ENCODE measurements around the gene C2CD4B. TPM values are rescaled to one million over a fixed set of nuclear protein-coding genes. Genes with fewer than 3 reads are reported as not detected.

The C2CD4B gene
- total RNA-seq, 1 donor from 2014 or later: 100 TPM

- H3K27ac ChIP-seq: no peak overlapping the region
Observed at GRCh38 chr15:62164396-62165103, 535 bp downstream of the C2CD4B start.

GRCh38 chr15:62164014-62164395 is 1.1 kb downstream of the C2CD4B start:
- Histone ChIP-seq H3K9me3 (no peaks in the 10 kb centered on the region), H3K27ac (no peak overlapping the region)
- TF ChIP-seq CTCF (IDR thresholded peaks at IDR 0.05): no peak

More at GRCh38 chr15:62164396-62165103, 535 bp downstream of the C2CD4B start:
- TF ChIP-seq CTCF (IDR thresholded peaks at IDR 0.05): no peak
- H3K27me3 ChIP-seq: peaks cover 4% of the 10 kb centered on the region
- DNase-seq (ENCODE audit: low spot score in 2 of 2): no peak
- intact Hi-C loops (cut with DNase I): no loop called here
- peaks cover 0 to 10% of the 10 kb centered on the region in 2 donors for H3K4me1 ChIP-seq
- H3K9me3 ChIP-seq: no peaks in the 10 kb centered on the region
- no peaks in the 10 kb centered on the region for H3K36me3 ChIP-seq
- peak overlapping the region; percentile 18 to 60 for H3K4me3 ChIP-seq

GRCh38 chr15:62163397-62164013 is 1.6 kb downstream of the C2CD4B start:
- intact Hi-C loops (cut with DNase I): no loop called here
- peaks cover 0 to 10% of the 10 kb centered on the region in 2 donors for H3K4me1 ChIP-seq
- H3K9me3 ChIP-seq: no peaks in the 10 kb centered on the region
- H3K27me3 ChIP-seq: peaks cover 4% of the 10 kb centered on the region
- no peak for TF ChIP-seq CTCF (IDR thresholded peaks at IDR 0.05)
- peak overlapping the region; percentile 18 to 60 for H3K4me3 ChIP-seq
- H3K36me3 ChIP-seq: no peaks in the 10 kb centered on the region
- DNase-seq (ENCODE audit: low spot score in 2 of 2): no peak
- H3K27ac ChIP-seq: no peak overlapping the region

More at GRCh38 chr15:62164014-62164395, 1.1 kb downstream of the C2CD4B start:
- Histone ChIP-seq H3K27me3 (peaks cover 4% of the 10 kb centered on the region), H3K36me3 (no peaks in the 10 kb centered on the region), H3K4me3 (peak overlapping the region; percentile 18 to 60), H3K4me1 (peaks cover 0 to 10% of the 10 kb centered on the region in 2 donors)
- intact Hi-C loops (cut with DNase I): no loop called here
- DNase-seq (ENCODE audit: low spot score in 2 of 2): no peak

GRCh38 chr15:62153228-62153627 is 11.9 kb downstream of the C2CD4B start:
- intact Hi-C loops (cut with DNase I): no loop called here

GRCh38 chr15:62150445-62150844 is 14.6 kb downstream of the C2CD4B start:
- DNase-seq (ENCODE audit: low spot score in 2 of 2): no peak
- intact Hi-C loops (cut with DNase I): no loop called here
- Histone ChIP-seq H3K9me3 (no peaks in the 10 kb centered on the region), H3K4me3 (no peak overlapping the region), H3K4me1 (no peaks in the 10 kb centered on the region), H3K36me3 (no peaks in the 10 kb centered on the region), H3K27ac (no peak overlapping the region), H3K27me3 (no peaks in the 10 kb centered on the region)
- no peak for TF ChIP-seq CTCF (IDR thresholded peaks at IDR 0.05)

More at GRCh38 chr15:62153228-62153627, 11.9 kb downstream of the C2CD4B start:
- Histone ChIP-seq H3K4me1 (no peaks in the 10 kb centered on the region), H3K4me3 (no peak overlapping the region), H3K27ac (no peak overlapping the region), H3K36me3 (no peaks in the 10 kb centered on the region), H3K9me3 (no peaks in the 10 kb centered on the region), H3K27me3 (no peaks in the 10 kb centered on the region)
- TF ChIP-seq CTCF (IDR thresholded peaks at IDR 0.05): no peak
- no peak for DNase-seq (ENCODE audit: low spot score in 2 of 2)

All from ascending aorta (tissue), 2 donors.